NB4 (cell line): Measurements from ENCODE around the gene LGMN.
"Not testable (repeated sequence)": the region's sequence is repeated elsewhere in the genome, so short reads cannot be mapped to it uniquely, and the experiment has no call there.

ENCODE experiments used
- DNase-seq: peaks from one replicate; pipeline ENCODE4 v3.0.0; 2010; ENCODE audit warnings: low read depth
- H3K4me3 ChIP-seq: one replicate; pipeline ENCODE4 v1.5.1; 2011; ENCODE audit warnings: mild to moderate bottlenecking, low read depth, low read length, moderate library complexity
- MYC ChIP-seq: IDR thresholded peaks from 2 replicates; pipeline ENCODE4 v1.6.1; 2011; ENCODE audit warnings: low read depth, low read length
- POLR2A ChIP-seq: IDR thresholded peaks from 2 replicates; pipeline ENCODE4 v1.6.1; 2011; ENCODE audit warnings: mild to moderate bottlenecking; ENCODE audit not compliant: insufficient read length; ENCODE audit errors: extremely low read depth
- TF ChIP-seq, protein P1 (sequence below): IDR thresholded peaks from one replicate; pipeline ENCODE4 v1.5.1; 2012; ENCODE audit warnings: low read depth, low read length
- TF ChIP-seq, protein P2 (sequence below): IDR thresholded peaks from 2 replicates; pipeline ENCODE4 v1.6.1; 2011; ENCODE audit warnings: low read depth, low read length

Gene LGMN

DNA sequence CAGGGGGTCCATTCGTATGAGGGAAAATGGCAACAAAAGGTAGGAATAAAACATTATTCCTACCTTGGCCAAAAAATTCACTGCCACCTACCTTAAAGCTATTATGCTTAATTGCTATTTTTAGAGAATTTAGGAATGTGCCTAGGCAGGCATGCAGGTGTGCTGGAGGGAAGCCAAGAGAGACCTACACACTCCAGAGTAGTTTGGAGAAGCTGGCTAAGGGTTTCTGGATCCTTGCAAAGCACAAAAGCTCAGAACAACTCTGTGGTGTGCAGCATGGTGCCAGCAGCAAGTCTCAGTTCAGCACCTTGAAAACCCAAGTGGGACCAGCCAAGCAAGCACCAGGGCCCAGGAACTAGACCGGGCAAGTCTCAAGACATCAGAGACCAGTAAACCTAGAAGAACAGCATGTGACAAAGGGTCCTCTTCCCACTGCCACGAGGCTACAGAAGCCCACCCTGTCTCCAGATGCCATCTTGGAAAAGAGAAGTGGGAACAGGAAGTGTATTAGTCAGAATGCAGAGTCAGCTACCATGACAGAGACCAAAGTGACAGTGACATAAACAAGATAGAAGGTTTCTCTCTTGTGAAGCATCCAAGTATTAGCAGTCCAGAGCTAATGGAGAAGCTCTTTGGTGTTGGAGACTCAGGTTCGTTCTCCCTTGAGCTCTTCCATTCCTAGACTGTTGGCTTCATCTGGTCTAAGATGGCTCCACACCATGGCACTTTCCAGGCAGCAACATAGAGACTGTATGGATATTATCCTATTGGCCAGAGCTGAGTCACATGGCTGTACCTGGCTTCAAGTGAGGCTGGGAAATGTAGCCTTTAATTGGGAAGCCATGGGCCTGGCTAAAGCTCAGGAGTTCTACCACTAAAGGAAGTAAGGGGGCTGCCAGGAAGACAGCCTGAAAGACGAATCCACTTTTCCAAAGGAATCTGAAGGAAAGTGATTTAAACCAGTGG lies 15.5 kb upstream of the LGMN start:
- DNase-seq, H3K4me3 ChIP-seq: not testable (repeated sequence)

DNA sequence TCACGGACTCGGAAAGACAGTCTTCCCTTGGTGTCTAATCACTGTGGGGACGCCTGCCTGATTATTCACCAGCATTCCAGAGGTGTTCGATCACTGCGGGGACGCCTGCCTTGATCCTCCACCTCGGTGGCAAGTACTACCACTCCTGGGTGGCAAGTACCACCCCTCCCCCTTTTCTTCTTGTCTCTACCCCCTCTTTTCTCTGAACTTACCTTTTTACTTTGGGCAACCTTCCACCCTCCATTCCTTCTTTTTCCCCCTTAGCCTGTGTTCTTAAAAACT lies 12.0 kb upstream of the LGMN start:
- no peak for DNase-seq
- no peak overlapping the region for H3K4me3 ChIP-seq
- TF ChIP-seq POLR2A = no peak
- TF ChIP-seq, protein P1, sequence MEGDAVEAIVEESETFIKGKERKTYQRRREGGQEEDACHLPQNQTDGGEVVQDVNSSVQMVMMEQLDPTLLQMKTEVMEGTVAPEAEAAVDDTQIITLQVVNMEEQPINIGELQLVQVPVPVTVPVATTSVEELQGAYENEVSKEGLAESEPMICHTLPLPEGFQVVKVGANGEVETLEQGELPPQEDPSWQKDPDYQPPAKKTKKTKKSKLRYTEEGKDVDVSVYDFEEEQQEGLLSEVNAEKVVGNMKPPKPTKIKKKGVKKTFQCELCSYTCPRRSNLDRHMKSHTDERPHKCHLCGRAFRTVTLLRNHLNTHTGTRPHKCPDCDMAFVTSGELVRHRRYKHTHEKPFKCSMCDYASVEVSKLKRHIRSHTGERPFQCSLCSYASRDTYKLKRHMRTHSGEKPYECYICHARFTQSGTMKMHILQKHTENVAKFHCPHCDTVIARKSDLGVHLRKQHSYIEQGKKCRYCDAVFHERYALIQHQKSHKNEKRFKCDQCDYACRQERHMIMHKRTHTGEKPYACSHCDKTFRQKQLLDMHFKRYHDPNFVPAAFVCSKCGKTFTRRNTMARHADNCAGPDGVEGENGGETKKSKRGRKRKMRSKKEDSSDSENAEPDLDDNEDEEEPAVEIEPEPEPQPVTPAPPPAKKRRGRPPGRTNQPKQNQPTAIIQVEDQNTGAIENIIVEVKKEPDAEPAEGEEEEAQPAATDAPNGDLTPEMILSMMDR = no peak
- TF ChIP-seq, protein P2, sequence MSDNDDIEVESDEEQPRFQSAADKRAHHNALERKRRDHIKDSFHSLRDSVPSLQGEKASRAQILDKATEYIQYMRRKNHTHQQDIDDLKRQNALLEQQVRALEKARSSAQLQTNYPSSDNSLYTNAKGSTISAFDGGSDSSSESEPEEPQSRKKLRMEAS = no peak
- TF ChIP-seq MYC = no peak

DNA sequence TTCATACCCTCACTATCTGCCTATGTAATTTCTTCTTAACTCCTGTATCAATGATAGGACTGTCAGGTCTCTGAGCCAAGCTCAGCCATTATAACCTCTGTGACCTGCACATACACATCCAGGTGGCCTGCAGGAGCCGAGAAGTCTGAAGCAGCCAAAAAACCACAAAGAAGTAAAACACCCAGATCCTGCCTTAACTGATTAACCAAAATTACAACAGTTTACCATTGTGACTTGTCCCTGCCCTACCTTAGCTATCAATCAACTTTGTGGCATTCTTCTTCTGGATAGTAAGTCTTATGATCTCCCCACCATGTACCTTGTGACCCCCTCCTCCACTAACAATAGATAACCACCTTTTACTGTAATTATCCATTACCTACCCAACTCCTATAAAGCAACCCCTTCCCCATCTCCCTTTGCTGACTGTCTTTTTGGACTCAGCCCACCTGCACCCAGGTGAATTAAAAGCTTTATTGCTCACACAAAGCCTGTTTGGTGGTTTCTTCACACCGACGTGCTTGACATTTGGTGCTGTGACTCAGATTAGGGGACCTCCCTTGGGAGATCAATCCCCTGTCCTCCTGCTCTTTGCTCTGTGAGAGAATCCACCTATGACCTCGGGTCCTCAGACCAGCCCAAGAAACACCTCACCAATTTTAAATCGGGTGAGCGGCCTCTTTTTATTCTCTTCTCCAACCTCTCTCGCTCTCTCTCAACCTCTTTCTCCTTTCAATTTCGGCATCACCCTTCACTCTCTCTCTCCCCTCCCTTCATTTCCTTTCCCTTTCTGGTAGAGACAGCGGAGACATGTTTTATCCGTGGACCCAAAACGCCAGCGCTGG lies 11.5 kb upstream of the LGMN start:
- H3K4me3 ChIP-seq = no peak overlapping the region
- TF ChIP-seq, protein P2 = no peak
- TF ChIP-seq, protein P1 = no peak
- TF ChIP-seq POLR2A (no peak), MYC (no peak)
- no peak for DNase-seq

DNA sequence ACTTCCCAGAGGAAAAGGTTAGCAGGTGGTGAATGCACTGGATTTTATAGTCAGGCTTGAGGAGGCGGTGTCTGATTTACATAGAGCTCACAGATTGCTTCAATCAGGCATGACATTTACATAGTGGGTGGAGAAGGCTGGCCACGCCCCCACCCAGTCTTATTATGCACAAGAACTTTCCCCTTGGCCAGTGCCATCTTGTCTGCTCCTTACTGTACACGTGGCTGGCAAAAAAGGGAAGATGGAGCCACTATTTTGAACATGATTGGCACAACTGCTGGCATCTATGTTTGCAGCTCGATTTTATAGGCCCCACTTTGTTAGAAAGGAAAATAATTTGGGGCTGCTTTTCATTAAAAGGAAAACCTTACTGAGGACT lies 10.9 kb upstream of the LGMN start:
- DNase-seq = peak; percentile 71
- H3K4me3 ChIP-seq = no peak overlapping the region
- TF ChIP-seq, protein P1 = no peak
- no peak for TF ChIP-seq POLR2A
- TF ChIP-seq MYC = 0 out of 2 replicates have a peak, but pooled peaks have one; percentile 18
- TF ChIP-seq, protein P2 = no peak; the same call in 1 of the 2 replicates

DNA sequence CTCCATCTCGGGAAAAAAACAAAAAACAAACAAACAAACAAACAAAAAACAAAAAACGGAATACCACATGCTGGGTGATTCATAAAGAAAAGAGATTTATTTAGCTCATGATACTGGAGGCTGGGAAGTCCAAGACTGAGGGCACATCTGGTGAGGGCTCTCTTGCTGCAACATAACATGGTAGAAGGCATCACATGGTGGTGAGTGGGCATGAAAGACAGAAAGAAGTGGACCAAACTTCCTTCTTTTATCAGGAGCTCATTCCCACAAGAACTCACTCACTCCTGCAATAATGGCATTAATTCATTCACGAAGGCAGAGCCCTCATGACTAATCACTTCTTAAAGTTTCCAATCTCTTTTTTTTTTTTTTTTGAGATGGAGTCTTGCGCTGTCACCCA lies 8.0 kb upstream of the LGMN start:
- TF ChIP-seq, protein P2 = no peak
- TF ChIP-seq, protein P1 = no peak
- TF ChIP-seq POLR2A (no peak), MYC (no peak)
- H3K4me3 ChIP-seq = no peak overlapping the region
- no peak for DNase-seq

DNA sequence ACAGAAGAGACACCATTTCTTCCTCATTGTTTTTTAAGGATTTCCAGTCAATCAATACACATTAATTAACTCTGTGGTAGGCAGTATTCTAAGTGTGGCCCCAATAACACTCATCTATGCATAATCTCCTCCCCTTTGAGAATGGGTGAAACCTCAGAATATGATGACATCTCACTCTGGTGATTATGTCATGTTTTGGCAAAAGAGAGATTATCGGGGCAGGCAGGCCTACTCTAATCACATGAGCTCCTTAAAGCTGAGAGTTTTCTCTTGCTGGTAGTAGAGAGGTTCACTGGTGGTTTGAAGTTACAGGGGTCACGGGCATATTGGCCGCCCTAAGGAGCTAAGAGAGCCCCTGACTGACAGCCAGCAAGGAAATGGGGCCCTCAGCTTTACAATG lies 7.1 kb upstream of the LGMN start:
- DNase-seq = no peak
- TF ChIP-seq MYC (no peak), POLR2A (no peak)
- TF ChIP-seq, protein P2 = no peak
- TF ChIP-seq, protein P1 = no peak
- no peak overlapping the region for H3K4me3 ChIP-seq
